IMR-90 (cell line): ENCODE data around the gene PTPRN2. TPM values are rescaled to one million over a fixed set of nuclear protein-coding genes. Genes with fewer than 3 reads are reported as not detected.

Source experiments
- ATAC-seq: fragments of 200-7000 bp; cut with Tn5 transposase; 2 replicates; pipeline ENCODE4 v1.9.1; 2020; ENCODE audit warnings: low read depth, mild to moderate bottlenecking, moderate library complexity
- BruUV-seq: library from RNA; stranded (reverse); fragments of 400-500 nt; replicated peaks from 2 replicates; lab custom pipeline; 2021; lab: Mats Ljungman, UMichigan
- CTCF ChIA-PET: fragments of 300-600 bp; formaldehyde crosslinking; extraction: SDS; loops from one replicate; lab custom pipeline; 2021; ENCODE audit warnings: antibody characterized with exemption; lab: Yijun Ruan, JAX
- POLR2A ChIA-PET: fragments of 300-600 bp; sonication (Branson Sonifier 250); formaldehyde crosslinking; loops from one replicate; lab custom pipeline; 2022; ENCODE audit warnings: antibody characterized with exemption; ENCODE audit not compliant: unreplicated experiment; lab: Charles Lee
- DNase-seq: peaks from one replicate; pipeline ENCODE4 v3.0.0; 2013
- H2AFZ ChIP-seq: replicated peaks from 2 replicates; pipeline ENCODE3; 2013; ENCODE audit warnings: low read length, mild to moderate bottlenecking; ENCODE audit not compliant: poor library complexity
- H2AK5ac ChIP-seq: 2 replicates; pipeline ENCODE4 v1.6.1; 2013; ENCODE audit warnings: low read depth, low read length, inconsistent platforms
- H2AK9ac ChIP-seq: replicated peaks from 2 replicates; pipeline ENCODE3; 2013; ENCODE audit warnings: mild to moderate bottlenecking, low read depth, low read length, moderate library complexity; ENCODE audit not compliant: poor library complexity
- H2BK120ac ChIP-seq: 2 replicates; pipeline ENCODE4 v1.6.1; 2013; ENCODE audit warnings: low read depth, low read length, inconsistent platforms
- H2BK15ac ChIP-seq: 3 replicates; pipeline ENCODE4 v1.6.1; 2013; ENCODE audit warnings: low read depth, low read length, inconsistent platforms
- H2BK20ac ChIP-seq: 2 replicates; pipeline ENCODE4 v1.6.1; 2013; ENCODE audit warnings: low read depth, mild to moderate bottlenecking, inconsistent platforms, low read length, moderate library complexity
- H2BK5ac ChIP-seq: 2 replicates; pipeline ENCODE4 v1.6.1; 2013; ENCODE audit warnings: mild to moderate bottlenecking, low read depth, low read length, inconsistent platforms; ENCODE audit not compliant: poor library complexity, severe bottlenecking
- H3K14ac ChIP-seq: replicated peaks from 2 replicates; pipeline ENCODE4 v1.6.1; 2013; ENCODE audit warnings: low read depth, low read length, inconsistent platforms
- H3K18ac ChIP-seq: 2 replicates; pipeline ENCODE4 v1.6.1; 2013; ENCODE audit warnings: low read depth, low read length, control low read depth
- H3K23ac ChIP-seq: 2 replicates; pipeline ENCODE4 v1.6.1; 2013; ENCODE audit warnings: low read depth, low read length, inconsistent platforms
- H3K27ac ChIP-seq: 2 replicates; pipeline ENCODE4 v1.5.1; 2013; ENCODE audit warnings: mild to moderate bottlenecking, control low read depth, low read length; ENCODE audit not compliant: insufficient read depth
- H3K27me3 ChIP-seq: 2 replicates; pipeline ENCODE4 v1.6.1; 2013; ENCODE audit warnings: low read length; ENCODE audit not compliant: control insufficient read depth, insufficient read depth
- H3K36me3 ChIP-seq: 2 replicates; pipeline ENCODE4 v1.6.1; 2013; ENCODE audit warnings: low read length, mixed read lengths; ENCODE audit not compliant: control insufficient read depth, insufficient read depth
- H3K4ac ChIP-seq: 2 replicates; pipeline ENCODE4 v1.6.1; 2013; ENCODE audit warnings: low read depth, low read length, inconsistent platforms
- H3K4me1 ChIP-seq: 2 replicates; pipeline ENCODE4 v1.6.1; 2013; ENCODE audit warnings: low read length, mixed read lengths; ENCODE audit not compliant: control insufficient read depth, insufficient read depth
- H3K4me2 ChIP-seq: 2 replicates; pipeline ENCODE4 v1.6.1; 2013; ENCODE audit warnings: low read depth, mild to moderate bottlenecking, control low read depth, low read length, moderate library complexity
- H3K4me3 ChIP-seq: 2 replicates; pipeline ENCODE4 v1.5.1; 2013; ENCODE audit warnings: low read depth, mild to moderate bottlenecking, control low read depth, low read length, moderate library complexity; ENCODE audit not compliant: insufficient read depth
- H3K56ac ChIP-seq: 2 replicates; pipeline ENCODE4 v1.6.1; 2013; ENCODE audit warnings: low read length, inconsistent platforms; ENCODE audit not compliant: insufficient read depth; ENCODE audit errors: extremely low read depth
- H3K79me1 ChIP-seq, 2 experiments: 2 replicates each; pipeline ENCODE4 v1.6.1; 2013; ENCODE audit warnings: low read length in 2 of 2, inconsistent platforms in 1 of 2, low read depth in 1 of 2
- H3K9ac ChIP-seq: 2 replicates; pipeline ENCODE4 v1.6.1; 2013; ENCODE audit warnings: low read depth, low read length, control low read depth
- H3K9me1 ChIP-seq: 2 replicates; pipeline ENCODE4 v1.6.1; 2013; ENCODE audit warnings: low read length, inconsistent platforms; ENCODE audit not compliant: insufficient read depth
- H3K9me3 ChIP-seq: 2 replicates; pipeline ENCODE4 v1.6.1; 2013; ENCODE audit warnings: low read length; ENCODE audit not compliant: control insufficient read depth, insufficient read depth
- H4K20me1 ChIP-seq: 2 replicates; pipeline ENCODE4 v1.6.1; 2013; ENCODE audit warnings: low read length, inconsistent platforms; ENCODE audit not compliant: insufficient read depth
- H4K5ac ChIP-seq: 2 replicates; pipeline ENCODE4 v1.6.1; 2013; ENCODE audit warnings: mild to moderate bottlenecking, low read depth, low read length, control low read depth
- H4K8ac ChIP-seq, 2 experiments: 2 replicates each; pipeline ENCODE4 v1.6.1; 2013; ENCODE audit warnings: low read depth in 2 of 2, low read length in 2 of 2, control low read depth in 1 of 2, inconsistent platforms in 1 of 2
- H4K91ac ChIP-seq: 2 replicates; pipeline ENCODE4 v1.6.1; 2013; ENCODE audit warnings: low read depth, low read length, inconsistent platforms; ENCODE audit not compliant: insufficient read depth
- CEBPB ChIP-seq: IDR thresholded peaks from 2 replicates; pipeline ENCODE4 v1.6.1; 2012; ENCODE audit warnings: low read depth, low read length, improper control_type of control experiment
- POLR2A ChIP-seq: IDR thresholded peaks from 2 replicates; pipeline ENCODE4 v1.6.1; 2012; ENCODE audit warnings: mild to moderate bottlenecking, low read depth, low read length
- SMC3 ChIP-seq: fragments of 150-350 bp; IDR thresholded peaks from 2 replicates; pipeline ENCODE4 v1.6.1; 2016; ENCODE audit warnings: low read depth, mild to moderate bottlenecking, antibody characterized with exemption, low read length, moderate library complexity
- WGBS, 2 experiments: methylation state at CpG; one replicate each; pipeline versions ENCODE4 v1.1.5 to v1.1.7; 2013; ENCODE audit warnings: missing lambda C conversion rate in 2 of 2; ENCODE audit not compliant: insufficient read length in 1 of 2; ENCODE audit errors: extremely low coverage in 2 of 2; 5-methylcytosine and 5-hydroxymethylcytosine counted together
- dilution Hi-C: fragments of 300-500 bp; cut with HindIII; formaldehyde crosslinking; loops from one replicate; pipeline ENCODE4 v1.14.3; 2018; ENCODE audit warnings: low sequenced_read_pairs; ENCODE audit not compliant: unreplicated experiment
- in situ Hi-C: fragments of 300-500 bp; cut with MboI; formaldehyde crosslinking; loops from 3 replicates; pipeline ENCODE4 v1.14.3; 2019; ENCODE audit warnings: low sequenced_read_pairs, inconsistent platforms, mixed read lengths
- intact Hi-C: fragments of 100-400 bp; cut with micrococcal nuclease; formaldehyde crosslinking; loops from 2 replicates; pipeline ENCODE4 v1.10.0; 2022
- polyA plus RNA-seq, 3 experiments: library from polyadenylated mRNA; depleted of rRNA; stranded (reverse); fragments of >200 nt; gene quantifications; 2 replicates each; pipeline ENCODE4 v1.2.3, GENCODE V29; 2012; ENCODE audit warnings: low replicate concordance in 1 of 3
- total RNA-seq: library from RNA; depleted of rRNA; stranded (reverse); fragments of >200 nt; gene quantifications from 2 replicates; pipeline ENCODE4 v1.2.3, GENCODE V29; 2012
- TF ChIP-seq, protein P1 (sequence below): conservative IDR thresholded peaks from 2 replicates; pipeline ENCODE4 v1.5.1; 2012; ENCODE audit warnings: mild to moderate bottlenecking, low read depth, low read length, improper control_type of control experiment

Gene PTPRN2
- total and polyA plus RNA-seq, 2 of the 4 experiments (the other 2 are of a cell fraction), result 0.03 TPM; not detected in 1

DNA sequence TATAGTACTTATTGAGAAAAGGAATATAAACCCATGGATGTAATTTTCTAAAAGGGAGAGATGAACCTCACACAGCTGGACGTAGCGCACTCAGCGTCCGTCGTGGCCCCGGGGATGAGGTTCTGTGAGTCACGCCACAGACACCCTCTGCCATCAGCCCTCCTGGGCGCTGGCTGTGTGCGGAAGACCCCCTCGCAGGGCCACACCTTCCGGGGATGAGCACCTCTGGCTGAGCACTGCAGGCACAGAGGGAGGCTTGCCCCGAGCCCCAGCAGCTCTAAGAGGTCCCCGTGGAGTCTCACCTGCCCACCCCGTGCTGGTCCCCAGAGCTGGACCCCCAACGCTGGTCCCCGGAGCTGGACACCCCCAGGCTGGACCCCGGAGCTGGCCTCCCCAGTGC lies 215.8 kb downstream of the PTPRN2 start:
- Histone ChIP-seq H2BK20ac (no peak overlapping the region), H3K9ac (no peak overlapping the region), H3K14ac (no peak overlapping the region), H3K79me1 (no peaks in the 10 kb centered on the region), H3K9me3 (peaks cover 41% of the 10 kb centered on the region), H2BK15ac (no peak overlapping the region), H4K8ac (no peak overlapping the region), H3K4ac (no peak overlapping the region), H3K18ac (no peak overlapping the region), H3K4me1 (no peaks in the 10 kb centered on the region), H4K20me1 (no peaks in the 10 kb centered on the region), H3K4me2 (no peak overlapping the region), H3K27me3 (no peaks in the 10 kb centered on the region), H2AK9ac (no peak overlapping the region), H4K91ac (no peak overlapping the region), H3K56ac (no peak overlapping the region), H3K23ac (no peak overlapping the region), H2BK5ac (no peak overlapping the region), H4K5ac (no peak overlapping the region), H3K27ac (no peak overlapping the region), H3K4me3 (no peak overlapping the region), H2AK5ac (no peak overlapping the region), H3K9me1 (no peaks in the 10 kb centered on the region), H2AFZ (no peak overlapping the region), H2BK120ac (no peak overlapping the region), H3K36me3 (no peaks in the 10 kb centered on the region)
- ChIA-PET CTCF (interaction anchor here (0.7 kb wide), 1 partner anchor 374 kb away, joined by 3 read pairs; no protein-coding TSS in a partner anchor), POLR2A (no interaction called here)
- no peak for ATAC-seq
- in situ Hi-C loops (no loop called here), dilution Hi-C loops (no loop called here), intact Hi-C loops (no loop called here)
- no TSS peak for BruUV-seq
- 67% methylated on average over 12 of the region's 17 CpGs; no CpG with 5 or more reads in 1 of the 2 experiments for WGBS, 2 experiments
- TF ChIP-seq, protein P1, sequence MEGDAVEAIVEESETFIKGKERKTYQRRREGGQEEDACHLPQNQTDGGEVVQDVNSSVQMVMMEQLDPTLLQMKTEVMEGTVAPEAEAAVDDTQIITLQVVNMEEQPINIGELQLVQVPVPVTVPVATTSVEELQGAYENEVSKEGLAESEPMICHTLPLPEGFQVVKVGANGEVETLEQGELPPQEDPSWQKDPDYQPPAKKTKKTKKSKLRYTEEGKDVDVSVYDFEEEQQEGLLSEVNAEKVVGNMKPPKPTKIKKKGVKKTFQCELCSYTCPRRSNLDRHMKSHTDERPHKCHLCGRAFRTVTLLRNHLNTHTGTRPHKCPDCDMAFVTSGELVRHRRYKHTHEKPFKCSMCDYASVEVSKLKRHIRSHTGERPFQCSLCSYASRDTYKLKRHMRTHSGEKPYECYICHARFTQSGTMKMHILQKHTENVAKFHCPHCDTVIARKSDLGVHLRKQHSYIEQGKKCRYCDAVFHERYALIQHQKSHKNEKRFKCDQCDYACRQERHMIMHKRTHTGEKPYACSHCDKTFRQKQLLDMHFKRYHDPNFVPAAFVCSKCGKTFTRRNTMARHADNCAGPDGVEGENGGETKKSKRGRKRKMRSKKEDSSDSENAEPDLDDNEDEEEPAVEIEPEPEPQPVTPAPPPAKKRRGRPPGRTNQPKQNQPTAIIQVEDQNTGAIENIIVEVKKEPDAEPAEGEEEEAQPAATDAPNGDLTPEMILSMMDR, result no peak
- no peak for TF ChIP-seq POLR2A
- no peak for TF ChIP-seq SMC3
- no peak for TF ChIP-seq CEBPB
- no peak for DNase-seq
